Brain microvascular endothelial cell (primary cell): Measurements from ENCODE around the gene SLCO3A1.

Experiments
- DNase-seq: peaks from one replicate; pipeline ENCODE4 v3.0.0-alpha.2; 2020
- H3K27ac ChIP-seq: fragments of 250-450 bp; sonication (Bioruptor Pico); 2 replicates; pipeline ENCODE4 v1.5.1; 2020; ENCODE audit warnings: mild to moderate bottlenecking, moderate library complexity
- H3K27me3 ChIP-seq: fragments of 250-450 bp; sonication (Bioruptor Pico); replicated peaks from 2 replicates; pipeline ENCODE4 v1.5.1; 2020; ENCODE audit warnings: mild to moderate bottlenecking
- H3K36me3 ChIP-seq: fragments of 250-450 bp; sonication (Bioruptor Pico); replicated peaks from 2 replicates; pipeline ENCODE4 v1.5.1; 2020; ENCODE audit warnings: mild to moderate bottlenecking
- H3K4me3 ChIP-seq: 2 replicates; pipeline ENCODE4 v1.5.1; 2011; ENCODE audit warnings: low read depth, mild to moderate bottlenecking, control low read depth, low read length, moderate library complexity
- in situ Hi-C: cut with HindIII; loops from 2 replicates; pipeline ENCODE4 v1.10.0; 2017; ENCODE audit warnings: low sequenced_read_pairs, low pct_ligation_motif_present
- TF ChIP-seq, protein P1 (sequence below): IDR thresholded peaks from 2 replicates; pipeline ENCODE4 v1.5.1; 2011; ENCODE audit warnings: low read depth, mild to moderate bottlenecking, moderate library complexity, low read length, control low read depth, inconsistent platforms; ENCODE audit errors: missing control alignments

SLCO3A1 gene

GRCh38 chr15:92074101-92074500 lies 220.6 kb downstream of the SLCO3A1 start:
- H3K4me3 ChIP-seq = no peak overlapping the region
- in situ Hi-C loops = no loop called here
- H3K36me3 ChIP-seq = no peaks in the 10 kb centered on the region
- H3K27ac ChIP-seq = no peak overlapping the region
- TF ChIP-seq, protein P1, sequence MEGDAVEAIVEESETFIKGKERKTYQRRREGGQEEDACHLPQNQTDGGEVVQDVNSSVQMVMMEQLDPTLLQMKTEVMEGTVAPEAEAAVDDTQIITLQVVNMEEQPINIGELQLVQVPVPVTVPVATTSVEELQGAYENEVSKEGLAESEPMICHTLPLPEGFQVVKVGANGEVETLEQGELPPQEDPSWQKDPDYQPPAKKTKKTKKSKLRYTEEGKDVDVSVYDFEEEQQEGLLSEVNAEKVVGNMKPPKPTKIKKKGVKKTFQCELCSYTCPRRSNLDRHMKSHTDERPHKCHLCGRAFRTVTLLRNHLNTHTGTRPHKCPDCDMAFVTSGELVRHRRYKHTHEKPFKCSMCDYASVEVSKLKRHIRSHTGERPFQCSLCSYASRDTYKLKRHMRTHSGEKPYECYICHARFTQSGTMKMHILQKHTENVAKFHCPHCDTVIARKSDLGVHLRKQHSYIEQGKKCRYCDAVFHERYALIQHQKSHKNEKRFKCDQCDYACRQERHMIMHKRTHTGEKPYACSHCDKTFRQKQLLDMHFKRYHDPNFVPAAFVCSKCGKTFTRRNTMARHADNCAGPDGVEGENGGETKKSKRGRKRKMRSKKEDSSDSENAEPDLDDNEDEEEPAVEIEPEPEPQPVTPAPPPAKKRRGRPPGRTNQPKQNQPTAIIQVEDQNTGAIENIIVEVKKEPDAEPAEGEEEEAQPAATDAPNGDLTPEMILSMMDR = no peak
- H3K27me3 ChIP-seq = no peaks in the 10 kb centered on the region
- DNase-seq = no peak

GRCh38 chr15:92074646-92075045 lies 221.1 kb downstream of the SLCO3A1 start:
- TF ChIP-seq, protein P1 = no peak
- no peak for DNase-seq
- H3K4me3 ChIP-seq = no peak overlapping the region
- in situ Hi-C loops = no loop called here
- no peaks in the 10 kb centered on the region for H3K27me3 ChIP-seq
- no peaks in the 10 kb centered on the region for H3K36me3 ChIP-seq
- H3K27ac ChIP-seq = no peak overlapping the region

DNA sequence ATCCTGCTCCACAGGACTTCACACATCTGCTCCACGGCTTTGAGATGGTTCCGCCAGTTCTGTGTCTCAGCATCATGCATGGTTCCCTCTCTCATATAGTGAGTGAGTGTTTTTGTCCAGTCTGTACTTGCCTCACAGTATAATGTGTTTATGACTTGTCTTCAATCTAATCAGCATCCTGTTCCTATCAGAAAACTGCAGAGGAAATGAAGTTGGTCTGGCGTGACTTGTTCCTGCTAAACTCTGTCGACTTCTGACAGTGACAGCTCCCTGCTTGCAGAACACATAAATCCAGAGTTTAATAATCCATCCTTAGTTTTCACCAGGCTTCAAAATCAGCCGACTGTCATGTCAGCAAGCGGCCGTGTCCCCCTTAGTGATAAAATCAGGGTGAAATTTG lies 222.3 kb downstream of the SLCO3A1 start:
- H3K36me3 ChIP-seq = no peaks in the 10 kb centered on the region
- in situ Hi-C loops = no loop called here
- no peak for DNase-seq
- no peak overlapping the region for H3K4me3 ChIP-seq
- H3K27ac ChIP-seq = no peak overlapping the region
- TF ChIP-seq, protein P1 = no peak
- no peaks in the 10 kb centered on the region for H3K27me3 ChIP-seq

GRCh38 chr15:92076541-92076940 lies 223.0 kb downstream of the SLCO3A1 start:
- H3K27me3 ChIP-seq = no peaks in the 10 kb centered on the region
- TF ChIP-seq, protein P1 = no peak
- H3K27ac ChIP-seq = no peak overlapping the region
- no peak overlapping the region for H3K4me3 ChIP-seq
- no peaks in the 10 kb centered on the region for H3K36me3 ChIP-seq
- DNase-seq = no peak
- in situ Hi-C loops = no loop called here

GRCh38 chr15:92077353-92078085 lies 224.0 kb downstream of the SLCO3A1 start:
- Histone ChIP-seq H3K36me3 (no peaks in the 10 kb centered on the region), H3K27ac (no peak overlapping the region), H3K27me3 (no peaks in the 10 kb centered on the region), H3K4me3 (no peak overlapping the region)
- in situ Hi-C loops = no loop called here
- TF ChIP-seq, protein P1 = peak; percentile 88
- DNase-seq = peak; percentile 60

DNA sequence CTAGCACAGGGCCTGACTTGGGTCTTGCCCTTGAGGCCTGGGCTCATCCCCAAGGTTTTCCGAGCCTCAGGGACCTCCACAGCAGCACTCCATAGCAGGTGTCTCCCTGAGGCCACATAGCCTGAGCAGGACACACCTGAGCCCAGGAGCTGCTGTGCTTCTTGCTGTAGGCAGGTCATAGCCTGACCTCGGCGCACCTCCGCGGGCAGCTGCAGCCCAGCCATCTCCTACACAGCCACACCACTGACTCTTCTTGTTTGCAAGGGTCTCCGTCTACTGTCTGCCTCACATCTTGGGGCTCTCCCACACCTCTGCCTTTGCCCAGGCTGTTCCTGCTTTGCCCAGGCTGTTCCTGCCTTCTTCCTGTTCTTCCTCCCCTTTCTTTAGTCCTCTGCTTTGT lies 224.8 kb downstream of the SLCO3A1 start:
- H3K27me3 ChIP-seq = no peaks in the 10 kb centered on the region
- H3K4me3 ChIP-seq = no peak overlapping the region
- no peaks in the 10 kb centered on the region for H3K36me3 ChIP-seq
- in situ Hi-C loops = no loop called here
- H3K27ac ChIP-seq = no peak overlapping the region
- TF ChIP-seq, protein P1 = no peak
- no peak for DNase-seq
